Stomach (tissue), 4 donors: ENCODE data around the gene LHFPL2.

Experiments used
- CTCF ChIP-seq, 7 experiments: fragments of 450-650 bp in 4 of 7; fragments of 200-600 bp in 3 of 7; sonication (generic) in 3 of 7; IDR thresholded peaks; one replicate each; pipeline ENCODE4 v1.5.1; 2016 to 2019; ENCODE audit warnings: antibody characterized with exemption in 7 of 7, control low read depth in 2 of 7, mild to moderate bottlenecking in 1 of 7
- EP300 ChIP-seq: sonication (generic); formaldehyde crosslinking; IDR thresholded peaks from one replicate; pipeline ENCODE4 v1.6.1; 2017; ENCODE audit warnings: antibody characterized with exemption
- POLR2A ChIP-seq, 4 donors: fragments of 450-650 bp; IDR thresholded peaks; one replicate each; pipeline ENCODE4 v1.6.1; 2016; ENCODE audit warnings: antibody characterized with exemption in 4 of 4, control low read depth in 2 of 4, mild to moderate bottlenecking in 1 of 4, moderate library complexity in 1 of 4
- POLR2AphosphoS5 ChIP-seq, 3 donors: sonication (generic); formaldehyde crosslinking; IDR thresholded peaks; one replicate each; pipeline ENCODE4 v1.6.1; 2016; ENCODE audit warnings: antibody characterized with exemption in 3 of 3

GRCh38 chr5:78576376-78576775 is 72.2 kb downstream of the LHFPL2 start:
- no peak for TF ChIP-seq POLR2A (IDR thresholded peaks at IDR 0.05)
- TF ChIP-seq CTCF (IDR thresholded peaks at IDR 0.05), result no peak
- TF ChIP-seq POLR2AphosphoS5 (IDR thresholded peaks at IDR 0.05), result no peak
- no peak for TF ChIP-seq EP300
